K562 (cell line): Measurements from ENCODE around the gene NUAK2.
A peak's percentile ranks its signal among the peaks of the same experiment; 100 is the strongest.

Experiments
- CEBPB ChIP-seq: fragments of 450-650 bp; IDR thresholded peaks from 2 replicates; pipeline ENCODE4 v1.6.1; 2016; ENCODE audit warnings: missing genetic modification characterization, missing compliant biosample characterization
- NFYB ChIP-seq: IDR thresholded peaks from 2 replicates; pipeline ENCODE4 v1.6.1; 2011; ENCODE audit warnings: mild to moderate bottlenecking, moderate library complexity; ENCODE audit not compliant: insufficient read length; ENCODE audit errors: extremely low read depth
- POLR2AphosphoS5 ChIP-seq: IDR thresholded peaks from 2 replicates; pipeline ENCODE4 v1.6.1; 2011; ENCODE audit warnings: mild to moderate bottlenecking, low read depth, low read length, moderate library complexity; ENCODE audit not compliant: control insufficient read depth, insufficient read depth
- SREBF2 ChIP-seq: sonication (generic); formaldehyde crosslinking; IDR thresholded peaks from 2 replicates; pipeline ENCODE4 v1.4.0; 2020; ENCODE audit warnings: mild to moderate bottlenecking, missing genetic modification reagents
- TAF1 ChIP-seq: IDR thresholded peaks from 2 replicates; pipeline ENCODE4 v1.6.1; 2011; ENCODE audit warnings: mild to moderate bottlenecking, low read length, moderate library complexity; ENCODE audit not compliant: insufficient read depth, control insufficient read depth, severe bottlenecking; ENCODE audit errors: extremely low read depth
- TEAD1 ChIP-seq, 2 experiments: fragments of 450-650 bp in 1 of 2; sonication (generic) in 1 of 2; formaldehyde crosslinking; IDR thresholded peaks; 2 replicates each; pipeline versions ENCODE4 v1.4.0 to v1.8.0; 2020 to 2022; ENCODE audit warnings: mild to moderate bottlenecking in 2 of 2, missing genetic modification reagents in 1 of 2
- ZNF121 ChIP-seq: sonication (generic); formaldehyde crosslinking; conservative IDR thresholded peaks from 2 replicates; pipeline ENCODE4 v1.8.0; 2022; ENCODE audit warnings: missing genetic modification reagents
- ZNF232 ChIP-seq: sonication (generic); formaldehyde crosslinking; IDR thresholded peaks from 2 replicates; pipeline ENCODE4 v1.8.0; 2022; ENCODE audit warnings: mild to moderate bottlenecking, missing genetic modification reagents
- TF ChIP-seq, protein P1 (sequence below): sonication (generic); formaldehyde crosslinking; IDR thresholded peaks from 2 replicates; pipeline ENCODE4 v1.9.0; 2022; ENCODE audit warnings: mild to moderate bottlenecking, missing genetic modification reagents
- TF ChIP-seq, protein P2 (sequence below), 3 experiments: IDR thresholded peaks in 2 of 3; conservative IDR thresholded peaks in 1 of 3; 2 replicates each; pipeline ENCODE4 v1.5.1; 2011 to 2012; ENCODE audit warnings: low read length in 3 of 3, mild to moderate bottlenecking in 3 of 3, control low read depth in 2 of 3, improper control_type of control experiment in 1 of 3, inconsistent platforms in 1 of 3, low read depth in 1 of 3, mixed read lengths in 1 of 3, moderate library complexity in 1 of 3; ENCODE audit not compliant: insufficient read depth in 2 of 3
- TF ChIP-seq, protein P3 (sequence below), 2 experiments: fragments of 450-650 bp in 1 of 2; sonication (generic) in 1 of 2; formaldehyde crosslinking; conservative IDR thresholded peaks; 2 replicates each; pipeline versions ENCODE4 v1.4.0 to v1.8.1; 2020 to 2022; ENCODE audit warnings: mild to moderate bottlenecking in 1 of 2, missing genetic modification reagents in 1 of 2
- TF ChIP-seq, protein P4 (sequence below): fragments of 250-450 bp; sonication (Bioruptor Pico); IDR thresholded peaks from 2 replicates; pipeline ENCODE4 v1.4.0; 2020; ENCODE audit warnings: mild to moderate bottlenecking

DNA sequence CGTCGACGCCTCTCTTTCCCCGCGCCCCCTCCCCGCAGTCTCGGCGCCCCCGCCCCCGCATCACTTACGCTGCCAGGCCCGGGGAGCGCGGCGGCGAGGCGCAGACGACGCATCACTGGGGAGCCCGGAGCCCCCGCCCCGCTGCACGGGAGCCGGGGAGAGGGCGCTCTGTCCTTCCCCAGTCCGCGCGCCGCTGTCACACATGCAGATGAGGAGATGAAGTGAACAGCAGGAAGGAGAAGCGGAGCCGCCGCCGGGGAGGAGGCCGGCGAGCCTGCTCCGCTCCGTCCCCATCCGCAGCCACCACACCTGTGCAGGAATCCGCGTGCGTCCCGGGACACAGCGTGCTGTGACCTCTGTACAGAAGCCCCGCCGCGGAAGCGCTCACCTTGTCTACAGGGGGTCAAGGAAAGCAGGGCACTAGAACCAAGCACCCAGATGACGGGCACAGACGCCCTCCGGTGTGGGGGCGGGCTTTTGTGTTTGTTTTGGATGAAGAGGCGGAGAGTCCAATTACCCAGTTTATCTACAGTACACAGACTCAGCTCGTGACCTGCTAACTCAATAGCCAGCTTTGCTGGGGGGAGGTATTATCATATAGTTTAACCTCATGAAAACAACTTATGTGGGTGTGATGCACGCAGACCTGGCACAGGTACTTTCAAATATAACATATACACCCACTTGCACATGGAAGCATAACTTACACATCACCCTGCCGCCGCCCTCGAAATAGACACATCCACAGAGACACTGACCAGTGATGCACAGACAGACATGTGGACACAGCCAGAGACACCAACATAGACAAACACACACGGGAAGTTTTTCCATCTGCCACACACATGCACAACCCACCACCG lies 22.8 kb upstream of the NUAK2 start:
- TF ChIP-seq TAF1 (no peak), POLR2AphosphoS5 (peak; percentile 62; the same call in 1 of the 2 replicates), ZNF232 (CRISPR knock-in tag) (no peak), TEAD1 (CRISPR knock-in tag; IDR thresholded peaks at IDR 0.05) (no peak; a peak in 1 of 4 replicates), CEBPB (tag) (no peak), ZNF121 (CRISPR knock-in tag) (no peak), SREBF2 (CRISPR knock-in tag) (no peak), NFYB (no peak)
- TF ChIP-seq, protein P1, sequence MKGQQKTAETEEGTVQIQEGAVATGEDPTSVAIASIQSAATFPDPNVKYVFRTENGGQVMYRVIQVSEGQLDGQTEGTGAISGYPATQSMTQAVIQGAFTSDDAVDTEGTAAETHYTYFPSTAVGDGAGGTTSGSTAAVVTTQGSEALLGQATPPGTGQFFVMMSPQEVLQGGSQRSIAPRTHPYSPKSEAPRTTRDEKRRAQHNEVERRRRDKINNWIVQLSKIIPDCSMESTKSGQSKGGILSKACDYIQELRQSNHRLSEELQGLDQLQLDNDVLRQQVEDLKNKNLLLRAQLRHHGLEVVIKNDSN (CRISPR knock-in tag): peak; percentile 77
- TF ChIP-seq, protein P2, sequence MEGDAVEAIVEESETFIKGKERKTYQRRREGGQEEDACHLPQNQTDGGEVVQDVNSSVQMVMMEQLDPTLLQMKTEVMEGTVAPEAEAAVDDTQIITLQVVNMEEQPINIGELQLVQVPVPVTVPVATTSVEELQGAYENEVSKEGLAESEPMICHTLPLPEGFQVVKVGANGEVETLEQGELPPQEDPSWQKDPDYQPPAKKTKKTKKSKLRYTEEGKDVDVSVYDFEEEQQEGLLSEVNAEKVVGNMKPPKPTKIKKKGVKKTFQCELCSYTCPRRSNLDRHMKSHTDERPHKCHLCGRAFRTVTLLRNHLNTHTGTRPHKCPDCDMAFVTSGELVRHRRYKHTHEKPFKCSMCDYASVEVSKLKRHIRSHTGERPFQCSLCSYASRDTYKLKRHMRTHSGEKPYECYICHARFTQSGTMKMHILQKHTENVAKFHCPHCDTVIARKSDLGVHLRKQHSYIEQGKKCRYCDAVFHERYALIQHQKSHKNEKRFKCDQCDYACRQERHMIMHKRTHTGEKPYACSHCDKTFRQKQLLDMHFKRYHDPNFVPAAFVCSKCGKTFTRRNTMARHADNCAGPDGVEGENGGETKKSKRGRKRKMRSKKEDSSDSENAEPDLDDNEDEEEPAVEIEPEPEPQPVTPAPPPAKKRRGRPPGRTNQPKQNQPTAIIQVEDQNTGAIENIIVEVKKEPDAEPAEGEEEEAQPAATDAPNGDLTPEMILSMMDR (IDR thresholded peaks at IDR 0.05 in 2 of 3, conservative IDR thresholded peaks at IDR 0.05 in 1 of 3; ENCODE audit: insufficient read depth in 2 of 3, low read depth in 1 of 3, low read length in 3 of 3): no peak
- TF ChIP-seq, protein P3, sequence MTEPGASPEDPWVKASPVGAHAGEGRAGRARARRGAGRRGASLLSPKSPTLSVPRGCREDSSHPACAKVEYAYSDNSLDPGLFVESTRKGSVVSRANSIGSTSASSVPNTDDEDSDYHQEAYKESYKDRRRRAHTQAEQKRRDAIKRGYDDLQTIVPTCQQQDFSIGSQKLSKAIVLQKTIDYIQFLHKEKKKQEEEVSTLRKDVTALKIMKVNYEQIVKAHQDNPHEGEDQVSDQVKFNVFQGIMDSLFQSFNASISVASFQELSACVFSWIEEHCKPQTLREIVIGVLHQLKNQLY (CRISPR knock-in tag; conservative IDR thresholded peaks at IDR 0.05): no peak
- TF ChIP-seq, protein P4, sequence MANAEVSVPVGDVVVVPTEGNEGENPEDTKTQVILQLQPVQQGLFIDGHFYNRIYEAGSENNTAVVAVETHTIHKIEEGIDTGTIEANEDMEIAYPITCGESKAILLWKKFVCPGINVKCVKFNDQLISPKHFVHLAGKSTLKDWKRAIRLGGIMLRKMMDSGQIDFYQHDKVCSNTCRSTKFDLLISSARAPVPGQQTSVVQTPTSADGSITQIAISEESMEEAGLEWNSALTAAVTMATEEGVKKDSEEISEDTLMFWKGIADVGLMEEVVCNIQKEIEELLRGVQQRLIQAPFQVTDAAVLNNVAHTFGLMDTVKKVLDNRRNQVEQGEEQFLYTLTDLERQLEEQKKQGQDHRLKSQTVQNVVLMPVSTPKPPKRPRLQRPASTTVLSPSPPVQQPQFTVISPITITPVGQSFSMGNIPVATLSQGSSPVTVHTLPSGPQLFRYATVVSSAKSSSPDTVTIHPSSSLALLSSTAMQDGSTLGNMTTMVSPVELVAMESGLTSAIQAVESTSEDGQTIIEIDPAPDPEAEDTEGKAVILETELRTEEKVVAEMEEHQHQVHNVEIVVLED (CRISPR knock-in tag): no peak
